Hepatocyte (in vitro differentiated cells): ENCODE measurements around the gene TAS2R1. TPM values are rescaled to one million over a fixed set of nuclear protein-coding genes. Genes with fewer than 3 reads are reported as not detected.

Source experiments
- DNase-seq: peaks from one replicate; pipeline ENCODE4 v3.0.0-alpha.2; 2016; ENCODE audit warnings: low spot score
- H2AFZ ChIP-seq: fragments of 200-600 bp; sonication (generic); 2 replicates; pipeline ENCODE4 v1.6.0; 2016; ENCODE audit warnings: antibody characterized with exemption, mild to moderate bottlenecking
- H3K27ac ChIP-seq: fragments of 200-600 bp; sonication (generic); 2 replicates; pipeline ENCODE4 v1.5.1; 2016; ENCODE audit warnings: mild to moderate bottlenecking
- H3K27me3 ChIP-seq: fragments of 200-600 bp; sonication (generic); 2 replicates; pipeline ENCODE4 v1.6.1; 2016
- H3K36me3 ChIP-seq: fragments of 200-600 bp; sonication (generic); replicated peaks from 2 replicates; pipeline ENCODE4 v1.5.1; 2016; ENCODE audit warnings: low read depth; ENCODE audit not compliant: insufficient read depth
- H3K4me1 ChIP-seq: fragments of 200-600 bp; sonication (generic); 2 replicates; pipeline ENCODE4 v1.5.1; 2016; ENCODE audit warnings: mild to moderate bottlenecking, moderate library complexity; ENCODE audit not compliant: insufficient read depth
- H3K4me2 ChIP-seq: fragments of 200-600 bp; sonication (generic); 2 replicates; pipeline ENCODE4 v1.6.0; 2016
- H3K4me3 ChIP-seq: fragments of 200-600 bp; sonication (generic); 2 replicates; pipeline ENCODE4 v1.5.1; 2016; ENCODE audit warnings: mild to moderate bottlenecking
- H3K79me2 ChIP-seq: fragments of 200-600 bp; sonication (generic); 2 replicates; pipeline ENCODE4 v1.6.0; 2017; ENCODE audit warnings: mild to moderate bottlenecking
- H3K9me2 ChIP-seq: fragments of 200-600 bp; sonication (generic); replicated peaks from 2 replicates; pipeline ENCODE4 v1.6.0; 2017; ENCODE audit warnings: mild to moderate bottlenecking; ENCODE audit not compliant: insufficient read depth
- H3K9me3 ChIP-seq: fragments of 200-600 bp; sonication (generic); 2 replicates; pipeline ENCODE4 v1.5.1; 2016; ENCODE audit warnings: low read depth, mild to moderate bottlenecking
- H4K20me1 ChIP-seq: fragments of 200-600 bp; sonication (generic); 2 replicates; pipeline ENCODE4 v1.6.0; 2016; ENCODE audit warnings: mild to moderate bottlenecking; ENCODE audit not compliant: insufficient read depth, poor library complexity, severe bottlenecking
- CTCF ChIP-seq: fragments of 200-600 bp; sonication (generic); IDR thresholded peaks from 2 replicates; pipeline ENCODE4 v1.5.1; 2016; ENCODE audit warnings: antibody characterized with exemption, mild to moderate bottlenecking; ENCODE audit not compliant: poor library complexity
- EZH2 ChIP-seq: fragments of 200-600 bp; sonication (generic); IDR thresholded peaks from 2 replicates; pipeline ENCODE4 v1.6.1; 2016; ENCODE audit warnings: antibody characterized with exemption, mild to moderate bottlenecking, borderline replicate concordance
- EZH2phosphoT487 ChIP-seq: fragments of 200-600 bp; sonication (generic); IDR thresholded peaks from one replicate; pipeline ENCODE4 v1.6.1; 2018; ENCODE audit warnings: antibody characterized with exemption, mild to moderate bottlenecking, low read depth, moderate library complexity; ENCODE audit not compliant: unreplicated experiment, severe bottlenecking
- WGBS: methylation state at CpG from one replicate; pipeline ENCODE4 v1.1.6; 2016; ENCODE audit warnings: low lambda C conversion rate; ENCODE audit errors: missing lambda C conversion rate; 5-methylcytosine and 5-hydroxymethylcytosine counted together
- polyA plus RNA-seq: library from polyadenylated mRNA; unstranded; fragments of >200 nt; fragmentation: Nextera tagmentation; extraction: Ambion mirVana; gene quantifications from 2 replicates; pipeline ENCODE4 v1.2.1, GENCODE V29; 2016
- total RNA-seq: library from RNA; depleted of rRNA; stranded (reverse); fragments of >200 nt; gene quantifications from 2 replicates; pipeline ENCODE4 v1.2.3, GENCODE V29; 2014

TAS2R1 gene, protein sequence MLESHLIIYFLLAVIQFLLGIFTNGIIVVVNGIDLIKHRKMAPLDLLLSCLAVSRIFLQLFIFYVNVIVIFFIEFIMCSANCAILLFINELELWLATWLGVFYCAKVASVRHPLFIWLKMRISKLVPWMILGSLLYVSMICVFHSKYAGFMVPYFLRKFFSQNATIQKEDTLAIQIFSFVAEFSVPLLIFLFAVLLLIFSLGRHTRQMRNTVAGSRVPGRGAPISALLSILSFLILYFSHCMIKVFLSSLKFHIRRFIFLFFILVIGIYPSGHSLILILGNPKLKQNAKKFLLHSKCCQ
- total RNA-seq: 1.0 TPM in 1 of 2 replicates, not detected in the other
- not detected in 2 replicates for polyA plus RNA-seq

- H3K27ac ChIP-seq: no peak within 1 kb of the TSS
- TF ChIP-seq EZH2: no peak
- no peak for TF ChIP-seq EZH2phosphoT487
- no peak for TF ChIP-seq CTCF
- no peaks in the 10 kb centered on the region for H3K36me3 ChIP-seq
- H3K79me2 ChIP-seq: no peaks in the 10 kb centered on the region
- no peaks in the 10 kb centered on the region for H3K9me2 ChIP-seq
- H4K20me1 ChIP-seq: no peaks in the 10 kb centered on the region
- H3K4me3 ChIP-seq: no peak within 1 kb of the TSS
- WGBS: 93% methylated on average over 1 of the region's 1 CpG
- no peak within 1 kb of the TSS for H3K4me2 ChIP-seq
- no peak within 1 kb of the TSS for H2AFZ ChIP-seq
- H3K4me1 ChIP-seq: no peaks in the 10 kb centered on the region
- no peaks in the 10 kb centered on the region for H3K27me3 ChIP-seq
- DNase-seq: no peak
- H3K9me3 ChIP-seq: peaks cover 3% of the 10 kb centered on the region
Measured at GRCh38 chr5:9630251-9630650, at the start of gene TAS2R1. TAS2R1 (minus strand) TSS chr5:9630351; CDS start chr5:9630032, 319 bp downstream.

- Histone ChIP-seq H4K20me1 (no peaks in the 10 kb centered on the region), H3K4me2 (no peak overlapping the region), H3K36me3 (no peaks in the 10 kb centered on the region), H3K9me3 (no peaks in the 10 kb centered on the region), H3K9me2 (no peaks in the 10 kb centered on the region), H3K79me2 (no peaks in the 10 kb centered on the region), H3K27ac (no peak overlapping the region), H3K4me3 (no peak overlapping the region), H3K27me3 (no peaks in the 10 kb centered on the region), H2AFZ (no peak overlapping the region), H3K4me1 (no peaks in the 10 kb centered on the region)
- WGBS: 0% methylated on average over 1 of the region's 1 CpG
- TF ChIP-seq EZH2phosphoT487 (no peak), CTCF (no peak), EZH2 (no peak)
- no peak for DNase-seq
Measured at GRCh38 chr5:9670371-9670770, 40.2 kb upstream of the TAS2R1 start.

GRCh38 chr5:9667906-9668305 lies 37.8 kb upstream of the TAS2R1 start:
- Histone ChIP-seq H3K4me3 (no peak overlapping the region), H3K27me3 (no peaks in the 10 kb centered on the region), H3K4me2 (no peak overlapping the region), H3K36me3 (no peaks in the 10 kb centered on the region), H3K4me1 (no peaks in the 10 kb centered on the region), H4K20me1 (no peaks in the 10 kb centered on the region), H3K9me3 (no peaks in the 10 kb centered on the region), H3K79me2 (no peaks in the 10 kb centered on the region), H2AFZ (no peak overlapping the region), H3K9me2 (no peaks in the 10 kb centered on the region), H3K27ac (no peak overlapping the region)
- TF ChIP-seq EZH2 (no peak), CTCF (no peak), EZH2phosphoT487 (no peak)
- WGBS: 81% methylated on average over 2 of the region's 2 CpGs
- no peak for DNase-seq
